OCI-LY1 (cell line): ENCODE results near the gene ABCB6.
A peak's percentile ranks its signal among the peaks of the same experiment; 100 is the strongest.

Experiments used
- H2AFZ ChIP-seq: fragments of 200-600 bp; sonication (generic), shearing (Covaris generic); 2 replicates; pipeline ENCODE4 v1.6.0; 2014; ENCODE audit warnings: antibody characterized with exemption, mild to moderate bottlenecking, low read length
- H3F3A ChIP-seq: fragments of 200-600 bp; sonication (generic), shearing (Covaris generic); 2 replicates; pipeline ENCODE4 v1.6.0; 2014; ENCODE audit warnings: mild to moderate bottlenecking, antibody characterized with exemption, low read length, moderate library complexity; ENCODE audit not compliant: insufficient read depth
- H3K27ac ChIP-seq: fragments of 200-600 bp; sonication (generic); 2 replicates; pipeline ENCODE4 v1.5.1; 2014; ENCODE audit warnings: low read length, mixed run types, mild to moderate bottlenecking, low read depth; ENCODE audit not compliant: poor library complexity, severe bottlenecking
- H3K27me3 ChIP-seq: fragments of 200-600 bp; sonication (generic); 2 replicates; pipeline ENCODE4 v1.6.0; 2014; ENCODE audit warnings: antibody characterized with exemption, mild to moderate bottlenecking, low read length, moderate library complexity; ENCODE audit not compliant: insufficient read depth
- H3K36me3 ChIP-seq: fragments of 200-600 bp; sonication (generic); 2 replicates; pipeline ENCODE4 v1.6.1; 2014; ENCODE audit warnings: mild to moderate bottlenecking, antibody characterized with exemption, low read length, moderate library complexity, mixed read lengths; ENCODE audit not compliant: insufficient read depth
- H3K4me1 ChIP-seq: fragments of 200-600 bp; sonication (generic); 2 replicates; pipeline ENCODE4 v1.5.1; 2014; ENCODE audit warnings: mild to moderate bottlenecking, low read length, moderate library complexity; ENCODE audit not compliant: insufficient read depth, severe bottlenecking
- H3K4me2 ChIP-seq: fragments of 200-600 bp; sonication (generic), shearing (Covaris generic); 2 replicates; pipeline ENCODE4 v1.6.1; 2014; ENCODE audit warnings: low read length
- H3K4me3 ChIP-seq: fragments of 200-600 bp; sonication (generic); 2 replicates; pipeline ENCODE4 v1.5.1; 2014; ENCODE audit warnings: low read length, low read depth, mild to moderate bottlenecking, mixed read lengths; ENCODE audit not compliant: poor library complexity, severe bottlenecking
- H3K79me2 ChIP-seq: fragments of 200-600 bp; shearing (Covaris generic); 2 replicates; pipeline ENCODE4 v1.6.1; 2016; ENCODE audit warnings: mixed run types, low read length, mixed read lengths; ENCODE audit not compliant: insufficient read depth
- H3K9ac ChIP-seq: fragments of 200-600 bp; sonication (generic), shearing (Covaris generic); 2 replicates; pipeline ENCODE4 v1.6.1; 2014; ENCODE audit warnings: mild to moderate bottlenecking, low read length, mixed read lengths
- H3K9me2 ChIP-seq: fragments of 200-600 bp; sonication (generic), shearing (Covaris generic); 2 replicates; pipeline ENCODE4 v1.6.1; 2014; ENCODE audit warnings: low read depth, mild to moderate bottlenecking, low read length, mixed read lengths
- H3K9me3 ChIP-seq: fragments of 200-600 bp; shearing (Covaris generic); 2 replicates; pipeline ENCODE4 v1.6.1; 2014; ENCODE audit warnings: low read length, mixed read lengths
- H4K20me1 ChIP-seq: fragments of 200-600 bp; sonication (generic), shearing (Covaris generic); 2 replicates; pipeline ENCODE4 v1.6.0; 2016; ENCODE audit warnings: mild to moderate bottlenecking, low read length; ENCODE audit not compliant: insufficient read depth
- EZH2 ChIP-seq: fragments of 200-600 bp; sonication (generic), shearing (Covaris generic); IDR thresholded peaks from 2 replicates; pipeline ENCODE4 v1.8.0; 2017; ENCODE audit warnings: borderline replicate concordance, mixed run types, mild to moderate bottlenecking, antibody characterized with exemption, low read length, moderate library complexity, mixed read lengths
- TF ChIP-seq, protein P1 (sequence below): fragments of 200-600 bp; sonication (generic), shearing (Covaris generic); IDR thresholded peaks from 2 replicates; pipeline ENCODE4 v1.5.1; 2017; ENCODE audit warnings: mild to moderate bottlenecking, antibody characterized with exemption, low read length, moderate library complexity, mixed read lengths

The ABCB6 gene

DNA sequence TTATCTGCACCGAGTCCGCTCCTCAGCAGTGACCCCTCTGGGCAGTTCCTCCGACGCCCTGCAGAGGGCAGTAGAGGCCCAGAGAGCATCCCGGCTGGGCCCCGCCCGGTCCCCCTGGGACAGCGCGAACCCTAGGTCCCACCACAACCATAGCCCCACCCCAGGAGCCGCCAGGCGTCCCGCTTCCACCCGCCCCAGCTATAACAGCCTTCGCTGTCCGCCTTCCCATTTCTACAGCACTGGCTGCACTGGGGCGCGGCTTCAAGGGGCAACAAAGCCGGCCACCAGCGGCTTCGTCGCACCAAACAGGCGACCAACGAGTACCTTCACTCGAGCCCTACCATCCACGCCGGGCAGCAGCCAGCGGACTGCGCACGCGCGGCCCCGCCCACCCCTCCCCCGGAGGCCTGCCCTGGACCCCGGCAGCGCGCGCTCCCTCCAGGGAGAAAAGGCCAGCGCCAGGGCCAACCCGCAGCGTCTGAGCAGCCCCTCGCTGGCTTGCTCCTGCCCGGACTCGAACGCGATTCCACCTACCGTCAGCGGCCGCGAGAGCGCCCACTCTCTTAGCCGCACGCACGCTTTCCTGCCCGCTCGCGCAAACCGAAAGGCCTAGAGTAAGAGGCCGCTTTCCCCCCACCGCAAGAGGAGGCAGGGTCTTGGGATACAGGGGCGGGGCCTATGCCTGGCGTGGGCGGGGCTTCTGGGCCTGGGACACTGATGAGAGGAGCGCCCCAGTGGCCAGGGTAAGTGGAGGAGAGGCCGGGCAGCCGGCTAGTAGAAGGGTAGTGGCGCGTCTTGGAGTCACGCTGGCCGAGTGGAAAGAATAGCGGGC, 58.4 kb downstream of the ABCB6 start, which contains the start of gene NHEJ1:
NHEJ1 (minus strand) TSS at position 630 of the 832 bp plus-strand sequence. CDS start 2,453 bp downstream, outside the sequence.
- no peaks in the 10 kb centered on the region for H3K79me2 ChIP-seq
- peak within 1 kb of the TSS; percentile 63 for H3K4me3 ChIP-seq
- H3F3A ChIP-seq: 0 out of 2 replicates have a peak, but pooled peaks cover 4% of the 10 kb centered on the region
- H3K4me2 ChIP-seq: peak within 1 kb of the TSS; percentile 89
- peak within 1 kb of the TSS; percentile 86; the same call in 1 of the 2 replicates for H2AFZ ChIP-seq
- peak within 1 kb of the TSS; percentile 65 for H3K9ac ChIP-seq
- no peaks in the 10 kb centered on the region for H3K27me3 ChIP-seq
- peak within 1 kb of the TSS; percentile 32 for H3K27ac ChIP-seq
- H3K9me3 ChIP-seq: no peaks in the 10 kb centered on the region
- peaks cover 13% of the 10 kb centered on the region for H3K4me1 ChIP-seq
- TF ChIP-seq EZH2: no peak
- TF ChIP-seq, protein P1, sequence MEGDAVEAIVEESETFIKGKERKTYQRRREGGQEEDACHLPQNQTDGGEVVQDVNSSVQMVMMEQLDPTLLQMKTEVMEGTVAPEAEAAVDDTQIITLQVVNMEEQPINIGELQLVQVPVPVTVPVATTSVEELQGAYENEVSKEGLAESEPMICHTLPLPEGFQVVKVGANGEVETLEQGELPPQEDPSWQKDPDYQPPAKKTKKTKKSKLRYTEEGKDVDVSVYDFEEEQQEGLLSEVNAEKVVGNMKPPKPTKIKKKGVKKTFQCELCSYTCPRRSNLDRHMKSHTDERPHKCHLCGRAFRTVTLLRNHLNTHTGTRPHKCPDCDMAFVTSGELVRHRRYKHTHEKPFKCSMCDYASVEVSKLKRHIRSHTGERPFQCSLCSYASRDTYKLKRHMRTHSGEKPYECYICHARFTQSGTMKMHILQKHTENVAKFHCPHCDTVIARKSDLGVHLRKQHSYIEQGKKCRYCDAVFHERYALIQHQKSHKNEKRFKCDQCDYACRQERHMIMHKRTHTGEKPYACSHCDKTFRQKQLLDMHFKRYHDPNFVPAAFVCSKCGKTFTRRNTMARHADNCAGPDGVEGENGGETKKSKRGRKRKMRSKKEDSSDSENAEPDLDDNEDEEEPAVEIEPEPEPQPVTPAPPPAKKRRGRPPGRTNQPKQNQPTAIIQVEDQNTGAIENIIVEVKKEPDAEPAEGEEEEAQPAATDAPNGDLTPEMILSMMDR: peak; percentile 89
- H3K9me2 ChIP-seq: no peaks in the 10 kb centered on the region
- no peaks in the 10 kb centered on the region for H3K36me3 ChIP-seq
- H4K20me1 ChIP-seq: no peaks in the 10 kb centered on the region
